ENCODE results near the gene SLC25A21.
"Not testable (repeated sequence)": the region's sequence is repeated elsewhere in the genome, so short reads cannot be mapped to it uniquely, and the experiment has no call there.

Gene SLC25A21

GRCh38 chr14:36820901-36821300, 351.5 kb downstream of the SLC25A21 start:
- no peak for DNase-seq (ENCODE audit: low read depth)

GRCh38 chr14:36820111-36820709, 352.2 kb downstream of the SLC25A21 start:
- no peak for DNase-seq (ENCODE audit: low read depth)

GRCh38 chr14:36818794-36819384, 353.5 kb downstream of the SLC25A21 start:
- no peak for DNase-seq (ENCODE audit: low read depth)

- DNase-seq (ENCODE audit: low read depth), result no peak
Measured at GRCh38 chr14:36818246-36818645, 354.2 kb downstream of the SLC25A21 start.

GRCh38 chr14:36817071-36817930, 355.1 kb downstream of the SLC25A21 start:
- DNase-seq (ENCODE audit: low read depth), result no peak

GRCh38 chr14:36816481-36816880, 355.9 kb downstream of the SLC25A21 start:
- no peak for DNase-seq (ENCODE audit: low read depth)

GRCh38 chr14:36814783-36815182, 357.6 kb downstream of the SLC25A21 start:
- DNase-seq (ENCODE audit: low read depth), result not testable (repeated sequence)

- no peak for DNase-seq (ENCODE audit: low read depth)
Measured at GRCh38 chr14:36810209-36810608, 362.2 kb downstream of the SLC25A21 start.

- no peak for DNase-seq (ENCODE audit: low read depth)
Measured at GRCh38 chr14:36807727-36808126, 364.7 kb downstream of the SLC25A21 start.

- DNase-seq (ENCODE audit: low read depth), result no peak
Measured at GRCh38 chr14:36805131-36805559, 367.3 kb downstream of the SLC25A21 start.

GRCh38 chr14:36797634-36798033, 374.8 kb downstream of the SLC25A21 start:
- no peak for DNase-seq (ENCODE audit: low read depth)

- no peak for DNase-seq (ENCODE audit: low read depth)
Measured at GRCh38 chr14:36791402-36791801, 381.0 kb downstream of the SLC25A21 start.

- no peak for DNase-seq (ENCODE audit: low read depth)
Measured at GRCh38 chr14:36785511-36785910, 386.9 kb downstream of the SLC25A21 start.

- DNase-seq (ENCODE audit: low read depth), result no peak
Measured at GRCh38 chr14:36784541-36784940, 387.9 kb downstream of the SLC25A21 start.

- no peak for DNase-seq (ENCODE audit: low read depth)
Measured at GRCh38 chr14:36781897-36782296, 390.5 kb downstream of the SLC25A21 start.

- DNase-seq (ENCODE audit: low read depth), result no peak
Measured at GRCh38 chr14:36773558-36773957, 398.8 kb downstream of the SLC25A21 start.

GRCh38 chr14:36773136-36773540, 399.3 kb downstream of the SLC25A21 start:
- no peak for DNase-seq (ENCODE audit: low read depth)

- no peak for DNase-seq (ENCODE audit: low read depth)
Measured at GRCh38 chr14:36771028-36771640, 401.3 kb downstream of the SLC25A21 start.

GRCh38 chr14:36768638-36769337, 403.6 kb downstream of the SLC25A21 start:
- DNase-seq (ENCODE audit: low read depth), result no peak

GRCh38 chr14:36767603-36768281, 404.7 kb downstream of the SLC25A21 start:
- DNase-seq (ENCODE audit: low read depth), result no peak

GRCh38 chr14:36766974-36767373, 405.4 kb downstream of the SLC25A21 start:
- DNase-seq (ENCODE audit: low read depth), result no peak

Measured in activated gamma-delta T cell treated with anti-CD3 and anti-CD28 coated beads, Interleukin-2, amount 50 U/mL, for 16 hours (primary cell).